Endothelial cell (in vitro differentiated cells): ENCODE data around the gene ETF1. TPM values are rescaled to one million over a fixed set of nuclear protein-coding genes. Genes with fewer than 3 reads are reported as not detected.

Experiments
- DNase-seq: peaks from one replicate; pipeline ENCODE4 v3.0.0; 2021; ENCODE audit warnings: low spot score
- H3K27ac Mint-ChIP-seq: one replicate; pipeline ENCODE4 v1.8.0; 2021; ENCODE audit warnings: mixed read lengths, inconsistent platforms; ENCODE audit not compliant: unreplicated experiment
- H3K27me3 Mint-ChIP-seq: one replicate; pipeline ENCODE4 v1.8.0; 2021; ENCODE audit warnings: mild to moderate bottlenecking, moderate library complexity, mixed read lengths, inconsistent platforms; ENCODE audit not compliant: unreplicated experiment
- H3K36me3 Mint-ChIP-seq: one replicate; pipeline ENCODE4 v1.8.0; 2021; ENCODE audit warnings: mild to moderate bottlenecking, low read depth, mixed read lengths, inconsistent platforms; ENCODE audit not compliant: unreplicated experiment
- H3K4me1 Mint-ChIP-seq: one replicate; pipeline ENCODE4 v1.8.0; 2021; ENCODE audit warnings: mild to moderate bottlenecking, mixed read lengths, inconsistent platforms; ENCODE audit not compliant: unreplicated experiment
- H3K4me3 Mint-ChIP-seq: one replicate; pipeline ENCODE4 v1.8.0; 2021; ENCODE audit warnings: mild to moderate bottlenecking, mixed read lengths, inconsistent platforms; ENCODE audit not compliant: unreplicated experiment
- H3K9me3 Mint-ChIP-seq: one replicate; pipeline ENCODE4 v1.8.0; 2021; ENCODE audit warnings: mixed read lengths, inconsistent platforms; ENCODE audit not compliant: unreplicated experiment
- total RNA-seq: library from RNA; stranded (reverse); fragmentation: NEBNext Ultra II Directional; extraction: Animal tissue kit (Norgen Biotek cat#: 25700); gene quantifications from one replicate; pipeline ENCODE4 v1.2.1, GENCODE V29; 2021; ENCODE audit not compliant: unreplicated experiment
- TF ChIP-seq, protein P1 (sequence below): fragments of 200-600 bp; sonication (generic); IDR thresholded peaks from one replicate; pipeline ENCODE4 v1.5.0; 2021; ENCODE audit warnings: antibody characterized with exemption; ENCODE audit not compliant: unreplicated experiment

Gene ETF1
- total RNA-seq, 1 donor from 2014 or later: 84.7 TPM

DNA sequence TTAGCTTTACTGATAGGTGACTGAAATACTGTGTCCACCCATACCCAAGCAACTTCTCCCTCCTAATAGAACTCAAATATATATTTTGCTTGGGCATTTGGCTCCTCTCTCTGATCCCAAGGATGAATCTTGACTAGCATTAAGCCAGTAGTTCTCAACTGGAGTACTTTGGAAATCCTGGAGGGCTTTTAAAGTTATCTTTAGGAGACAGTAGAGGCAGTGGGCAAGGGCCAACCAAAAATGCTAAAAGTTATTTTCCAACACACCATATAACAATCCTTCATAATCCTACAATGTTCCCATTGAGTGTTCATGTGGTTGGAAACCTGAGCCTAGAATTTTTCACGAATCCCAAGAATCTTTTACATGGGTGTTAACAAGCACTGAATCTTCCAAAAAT lies 11.1 kb upstream of the ETF1 start:
- DNase-seq: no peak
- Mint-ChIP-seq H3K27ac (no peak overlapping the region), H3K36me3 (peaks cover 34% of the 10 kb centered on the region), H3K9me3 (no peaks in the 10 kb centered on the region), H3K4me3 (no peak overlapping the region), H3K4me1 (no peaks in the 10 kb centered on the region), H3K27me3 (peaks cover 3% of the 10 kb centered on the region)
- TF ChIP-seq, protein P1, sequence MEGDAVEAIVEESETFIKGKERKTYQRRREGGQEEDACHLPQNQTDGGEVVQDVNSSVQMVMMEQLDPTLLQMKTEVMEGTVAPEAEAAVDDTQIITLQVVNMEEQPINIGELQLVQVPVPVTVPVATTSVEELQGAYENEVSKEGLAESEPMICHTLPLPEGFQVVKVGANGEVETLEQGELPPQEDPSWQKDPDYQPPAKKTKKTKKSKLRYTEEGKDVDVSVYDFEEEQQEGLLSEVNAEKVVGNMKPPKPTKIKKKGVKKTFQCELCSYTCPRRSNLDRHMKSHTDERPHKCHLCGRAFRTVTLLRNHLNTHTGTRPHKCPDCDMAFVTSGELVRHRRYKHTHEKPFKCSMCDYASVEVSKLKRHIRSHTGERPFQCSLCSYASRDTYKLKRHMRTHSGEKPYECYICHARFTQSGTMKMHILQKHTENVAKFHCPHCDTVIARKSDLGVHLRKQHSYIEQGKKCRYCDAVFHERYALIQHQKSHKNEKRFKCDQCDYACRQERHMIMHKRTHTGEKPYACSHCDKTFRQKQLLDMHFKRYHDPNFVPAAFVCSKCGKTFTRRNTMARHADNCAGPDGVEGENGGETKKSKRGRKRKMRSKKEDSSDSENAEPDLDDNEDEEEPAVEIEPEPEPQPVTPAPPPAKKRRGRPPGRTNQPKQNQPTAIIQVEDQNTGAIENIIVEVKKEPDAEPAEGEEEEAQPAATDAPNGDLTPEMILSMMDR: no peak

DNA sequence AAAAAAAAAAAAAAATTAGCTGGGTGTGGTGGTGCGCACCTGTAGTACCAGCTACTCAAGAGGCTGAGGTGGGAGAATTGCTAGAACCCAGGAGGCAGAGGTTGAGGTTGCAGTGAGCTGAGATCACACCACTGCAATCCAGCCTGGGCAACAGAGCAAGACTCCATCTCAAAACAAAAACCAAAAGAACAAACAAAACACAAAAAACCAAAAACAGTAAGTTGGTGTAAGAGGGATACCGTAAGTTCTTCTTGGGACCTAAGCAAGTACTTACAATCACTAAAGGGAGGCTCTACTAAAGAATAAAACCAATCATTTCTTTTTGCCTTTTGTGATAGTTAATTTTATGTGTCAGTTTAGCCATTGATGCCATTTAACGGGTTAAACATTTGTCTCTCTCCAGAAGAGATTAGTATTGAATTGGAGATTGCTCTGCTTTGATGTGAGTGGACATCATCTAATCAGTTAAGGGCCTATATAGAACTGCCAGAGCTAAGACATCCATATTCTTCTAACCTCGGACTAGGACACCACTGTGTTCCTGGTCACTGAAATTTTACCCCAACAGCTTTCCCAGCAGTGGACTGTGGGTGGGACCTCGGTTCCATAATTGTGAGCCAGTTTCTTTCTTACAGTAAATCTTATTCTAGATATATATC lies 10.5 kb upstream of the ETF1 start:
- H3K4me1 Mint-ChIP-seq: no peaks in the 10 kb centered on the region
- TF ChIP-seq, protein P1: no peak
- peaks cover 30% of the 10 kb centered on the region for H3K36me3 Mint-ChIP-seq
- H3K9me3 Mint-ChIP-seq: no peaks in the 10 kb centered on the region
- DNase-seq: no peak
- no peak overlapping the region for H3K4me3 Mint-ChIP-seq
- peaks cover 3% of the 10 kb centered on the region for H3K27me3 Mint-ChIP-seq
- H3K27ac Mint-ChIP-seq: no peak overlapping the region

DNA sequence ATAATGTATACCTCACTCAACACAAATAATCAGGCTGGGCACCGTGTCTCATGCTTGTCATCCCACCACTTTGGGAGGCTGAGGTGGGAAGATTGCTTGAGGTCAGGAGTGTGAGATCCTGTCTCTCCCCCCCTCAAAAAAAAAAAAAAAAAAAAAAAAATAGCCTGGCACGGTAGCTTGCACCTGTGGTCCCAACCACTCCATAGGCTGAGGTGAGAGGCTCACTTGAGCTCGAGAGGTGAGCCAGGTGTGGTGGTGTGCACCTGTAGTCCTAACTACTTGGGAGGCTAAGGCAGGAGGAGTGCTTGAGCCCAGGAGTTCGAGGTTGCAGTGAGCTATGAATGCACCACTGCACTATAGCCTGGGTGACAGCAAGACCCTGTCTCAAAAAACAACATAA lies 9.6 kb upstream of the ETF1 start:
- Mint-ChIP-seq H3K4me1 (peaks cover 3% of the 10 kb centered on the region), H3K27ac (no peak overlapping the region), H3K9me3 (no peaks in the 10 kb centered on the region), H3K4me3 (no peak overlapping the region), H3K27me3 (peaks cover 3% of the 10 kb centered on the region), H3K36me3 (peaks cover 23% of the 10 kb centered on the region)
- DNase-seq: no peak
- TF ChIP-seq, protein P1: no peak

DNA sequence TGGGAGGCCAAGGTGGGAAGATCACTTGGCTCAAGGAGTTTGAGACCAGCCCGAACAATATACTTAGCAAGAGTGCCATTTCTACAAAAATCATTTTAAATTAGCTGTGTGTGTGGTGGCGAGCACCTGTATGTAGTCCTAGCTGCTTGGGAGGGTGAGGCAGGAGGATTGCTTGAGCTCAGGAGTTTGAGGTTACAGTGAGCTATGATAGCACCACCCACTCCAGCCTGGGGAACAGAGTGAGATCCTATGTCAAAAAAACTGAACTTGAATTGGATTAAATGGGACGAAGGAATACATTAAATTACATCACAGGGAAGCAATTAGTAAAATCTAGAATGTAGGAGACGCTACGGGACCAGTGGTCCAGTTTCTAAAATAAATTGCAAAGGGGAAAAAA lies 6.4 kb upstream of the ETF1 start:
- Mint-ChIP-seq H3K27me3 (peaks cover 2% of the 10 kb centered on the region), H3K27ac (no peak overlapping the region), H3K36me3 (peaks cover 3% of the 10 kb centered on the region), H3K4me3 (no peak overlapping the region), H3K4me1 (peaks cover 13% of the 10 kb centered on the region), H3K9me3 (no peaks in the 10 kb centered on the region)
- DNase-seq: no peak
- TF ChIP-seq, protein P1: no peak

DNA sequence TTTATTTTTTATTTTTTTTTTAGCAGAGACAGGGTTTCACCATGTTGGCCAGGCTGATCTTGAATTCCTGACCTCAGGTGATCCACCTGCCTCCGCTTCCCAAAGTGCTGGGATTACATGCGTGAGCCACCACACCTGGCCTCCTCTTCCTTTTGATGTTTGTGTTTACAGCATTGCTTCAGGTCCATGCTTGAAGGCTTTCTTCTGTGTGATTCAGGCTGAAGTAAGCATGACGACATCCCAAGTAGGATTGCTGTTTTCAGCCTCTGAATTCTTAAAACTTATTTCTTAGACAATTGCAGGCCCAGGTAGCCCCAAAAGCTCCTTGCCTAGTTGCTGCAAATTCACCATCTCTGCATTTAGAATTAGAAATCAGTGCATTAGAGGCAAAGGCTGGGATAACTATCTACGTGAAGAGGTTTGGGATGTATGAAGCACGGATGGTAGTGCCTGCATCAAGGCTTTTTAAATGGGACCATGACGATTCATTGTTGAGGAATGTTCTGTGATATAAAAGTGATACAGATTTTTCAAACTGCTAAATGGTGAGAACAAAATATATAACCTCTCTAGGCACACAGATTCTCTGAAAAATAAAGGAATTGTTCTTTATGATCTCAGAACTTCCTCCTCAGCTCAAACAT lies 3.0 kb upstream of the ETF1 start:
- H3K27me3 Mint-ChIP-seq: peaks cover 17% of the 10 kb centered on the region
- peaks cover 37% of the 10 kb centered on the region for H3K4me1 Mint-ChIP-seq
- H3K27ac Mint-ChIP-seq: no peak overlapping the region
- H3K9me3 Mint-ChIP-seq: no peaks in the 10 kb centered on the region
- H3K36me3 Mint-ChIP-seq: peaks cover 5% of the 10 kb centered on the region
- TF ChIP-seq, protein P1: no peak
- H3K4me3 Mint-ChIP-seq: no peak overlapping the region
- DNase-seq: no peak
